ENCODE data around the gene SNX10. TPM values are rescaled to one million over a fixed set of nuclear protein-coding genes. Genes with fewer than 3 reads are reported as not detected.

Gene SNX10
- total RNA-seq, 1 donor from 2014 or later: 5.2 TPM

DNA sequence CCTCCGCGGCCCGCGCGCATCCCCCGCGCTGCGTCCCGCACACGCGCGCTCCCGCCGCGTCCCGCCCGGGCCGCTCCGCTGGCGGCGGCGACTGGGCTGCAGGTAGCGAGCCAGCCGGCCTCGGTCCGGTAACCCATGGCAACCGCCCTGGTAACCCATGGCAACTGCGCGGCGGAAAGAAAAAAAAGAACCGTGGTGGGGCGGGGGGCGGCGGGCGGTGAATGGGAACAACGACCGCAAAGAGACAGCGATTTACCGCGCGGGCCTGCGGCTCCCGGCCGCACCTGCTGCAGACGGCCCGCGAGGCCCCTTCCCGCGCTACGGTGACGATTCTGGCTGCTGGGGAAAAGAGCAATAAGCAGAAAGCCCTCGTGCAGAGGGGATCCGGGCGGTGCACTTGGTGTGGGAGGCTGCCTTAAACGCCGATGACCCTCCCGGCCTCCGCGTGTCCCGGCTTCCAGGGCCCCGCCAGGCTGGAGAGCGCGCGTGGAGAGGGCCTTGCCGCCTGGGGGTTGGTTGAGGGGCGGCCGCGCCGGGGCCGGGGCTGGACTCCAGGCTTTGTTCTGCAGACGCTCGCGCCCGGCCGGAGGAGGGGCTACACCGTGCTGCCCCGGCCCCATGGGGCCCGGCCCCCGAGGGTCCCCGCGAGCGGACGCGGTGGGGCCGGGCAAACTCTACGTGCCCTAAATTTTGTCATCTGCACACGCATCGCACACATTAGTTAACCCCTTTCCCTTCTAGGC is 84.7 kb downstream of the SNX10 start:
- Histone ChIP-seq H3K9me3 (no peaks in the 10 kb centered on the region), H3K27me3 (no peaks in the 10 kb centered on the region), H3K36me3 (no peaks in the 10 kb centered on the region), H3K27ac (peak overlapping the region; percentile 56), H3K4me3 (peak overlapping the region; percentile 38 to 40), H3K4me1 (peaks cover 21% of the 10 kb centered on the region)
- intact Hi-C loops (cut with DNase I): loop anchor here (2.0 to 10.0 kb wide), 2 partner anchors 290 to 488 kb away; partner anchors contain the start of gene SKAP2
- no peak for DNase-seq (ENCODE audit: extremely low spot score in 2 of 2)
- TF ChIP-seq POLR2A (IDR thresholded peaks at IDR 0.05): no peak
- no peak for TF ChIP-seq CTCF (IDR thresholded peaks at IDR 0.05)
- TF ChIP-seq POLR2AphosphoS5 (IDR thresholded peaks at IDR 0.05; ENCODE audit: insufficient read depth in 1 of 2, low read depth in 1 of 2): no peak

DNA sequence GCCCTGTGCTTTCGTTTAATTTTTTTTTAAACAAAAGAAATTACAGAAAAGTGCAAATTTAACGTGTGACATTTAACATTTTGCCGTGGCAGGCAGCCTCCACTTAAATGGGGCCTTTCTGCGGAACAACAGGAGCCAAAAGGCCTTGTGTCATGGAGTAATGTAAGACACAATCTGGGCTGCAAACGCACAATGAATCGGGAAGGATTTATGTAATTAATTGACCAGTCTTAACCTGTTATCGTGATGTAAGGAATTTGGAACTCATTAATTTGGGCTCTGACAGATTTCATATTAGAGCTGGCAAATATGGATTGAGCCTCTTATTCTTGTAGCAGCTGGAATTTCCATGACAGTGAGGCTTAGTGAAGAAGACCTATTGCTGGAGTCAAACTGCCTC is 86.4 kb downstream of the SNX10 start:
- H3K27me3 ChIP-seq: no peaks in the 10 kb centered on the region
- intact Hi-C loops (cut with DNase I): loop anchor here (10.0 kb wide), 1 partner anchor 487 kb away; the partner anchor contains the start of gene SKAP2
- H3K36me3 ChIP-seq: no peaks in the 10 kb centered on the region
- H3K27ac ChIP-seq: no peak overlapping the region
- H3K4me3 ChIP-seq: no peak overlapping the region
- peaks cover 21% of the 10 kb centered on the region for H3K4me1 ChIP-seq
- H3K9me3 ChIP-seq: no peaks in the 10 kb centered on the region
- DNase-seq (ENCODE audit: extremely low spot score in 2 of 2): no peak
- TF ChIP-seq POLR2AphosphoS5 (IDR thresholded peaks at IDR 0.05; ENCODE audit: insufficient read depth in 1 of 2, low read depth in 1 of 2) (no peak), POLR2A (IDR thresholded peaks at IDR 0.05) (no peak), CTCF (IDR thresholded peaks at IDR 0.05) (no peak)

DNA sequence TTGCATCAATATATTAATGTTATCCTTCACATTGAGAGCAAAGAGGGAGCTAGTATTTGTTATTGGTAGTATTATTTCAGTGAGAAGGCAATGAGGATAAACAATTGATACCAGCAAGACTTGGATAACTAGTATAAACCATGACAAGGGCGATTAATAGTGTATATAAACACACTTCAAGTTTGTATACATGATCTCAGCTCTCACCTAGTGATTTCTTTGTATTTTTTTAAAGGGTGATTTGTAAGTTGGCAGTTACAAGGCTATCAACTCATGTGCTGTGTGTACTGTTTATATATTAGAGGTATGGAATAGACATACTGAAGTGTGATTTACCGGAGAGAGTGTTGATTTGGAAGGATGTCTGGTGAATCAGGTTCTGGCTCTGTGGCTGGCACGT is 88.0 kb downstream of the SNX10 start:
- TF ChIP-seq POLR2A (IDR thresholded peaks at IDR 0.05) (no peak), POLR2AphosphoS5 (IDR thresholded peaks at IDR 0.05; ENCODE audit: insufficient read depth in 1 of 2, low read depth in 1 of 2) (no peak), CTCF (IDR thresholded peaks at IDR 0.05) (no peak)

GRCh38 chr7:26381476-26382353 is 90.1 kb downstream of the SNX10 start:
- peaks cover 11% of the 10 kb centered on the region for H3K4me1 ChIP-seq
- intact Hi-C loops (cut with DNase I): no loop called here
- no peak overlapping the region for H3K27ac ChIP-seq
- H3K4me3 ChIP-seq: no peak overlapping the region
- no peaks in the 10 kb centered on the region for H3K27me3 ChIP-seq
- no peaks in the 10 kb centered on the region for H3K9me3 ChIP-seq
- no peaks in the 10 kb centered on the region for H3K36me3 ChIP-seq
- no peak for TF ChIP-seq CTCF (IDR thresholded peaks at IDR 0.05)
- TF ChIP-seq POLR2AphosphoS5 (IDR thresholded peaks at IDR 0.05; ENCODE audit: insufficient read depth in 1 of 2, low read depth in 1 of 2): no peak
- TF ChIP-seq POLR2A (IDR thresholded peaks at IDR 0.05): no peak
- no peak for DNase-seq (ENCODE audit: extremely low spot score in 2 of 2)

More for the DNA sequence above, 88.0 kb downstream of the SNX10 start:
- H3K27ac ChIP-seq: no peak overlapping the region
- H3K27me3 ChIP-seq: no peaks in the 10 kb centered on the region
- H3K9me3 ChIP-seq: no peaks in the 10 kb centered on the region
- H3K36me3 ChIP-seq: no peaks in the 10 kb centered on the region
- peaks cover 21% of the 10 kb centered on the region for H3K4me1 ChIP-seq
- intact Hi-C loops (cut with DNase I): loop anchor here (10.0 kb wide), 1 partner anchor 485 kb away; the partner anchor contains the start of gene SKAP2
- H3K4me3 ChIP-seq: no peak overlapping the region
- DNase-seq (ENCODE audit: extremely low spot score in 2 of 2): no peak
